Daoy (cell line): ENCODE data around the gene SYNRG. TPM values are rescaled to one million over a fixed set of nuclear protein-coding genes. Genes with fewer than 3 reads are reported as not detected.

Experiments used
- DNase-seq: peaks from one replicate; pipeline ENCODE4 v3.0.0-alpha.2; 2015; ENCODE audit warnings: low read depth
- total RNA-seq: library from RNA; depleted of rRNA; stranded (reverse); fragments of >200 nt; shearing (Covaris generic); gene quantifications from 2 replicates; pipeline ENCODE4 v1.2.3, GENCODE V29; 2014; rRNA removed

The SYNRG gene
- total RNA-seq, 1 experiment from 2014 or later = 3.4 TPM

DNA sequence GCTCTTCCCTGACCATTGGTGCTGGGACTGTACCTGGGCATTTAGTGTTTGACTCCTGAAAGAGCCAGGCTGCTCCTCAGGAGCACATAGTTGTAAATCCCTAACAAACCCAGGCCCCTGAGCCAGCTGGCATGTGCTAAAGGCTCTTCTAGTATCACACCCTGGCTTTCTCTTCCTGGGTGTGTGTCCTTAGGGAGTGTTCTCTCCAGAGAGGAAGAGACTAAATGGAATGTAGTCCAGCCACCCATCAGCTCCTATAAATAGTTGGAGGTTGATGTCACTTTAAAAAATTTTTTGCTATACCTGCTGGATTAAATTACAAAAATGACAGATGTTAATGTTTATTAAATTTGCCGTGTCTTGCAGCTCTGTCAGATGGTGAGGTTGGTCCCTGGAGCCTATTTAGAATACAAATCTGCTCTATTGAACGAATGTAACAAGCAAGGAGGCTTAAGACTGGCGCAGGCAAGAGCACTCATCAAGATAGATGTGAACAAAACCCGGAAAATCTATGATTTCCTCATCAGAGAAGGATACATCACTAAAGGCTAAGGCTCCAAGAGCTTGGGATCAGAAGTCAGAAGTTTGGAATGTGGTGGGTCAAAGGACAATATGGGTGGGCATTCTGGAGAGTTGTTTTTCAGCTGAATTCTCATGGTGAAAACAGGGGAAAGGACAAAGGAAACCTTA, 132.6 kb downstream of the SYNRG start:
- DNase-seq = no peak

DNA sequence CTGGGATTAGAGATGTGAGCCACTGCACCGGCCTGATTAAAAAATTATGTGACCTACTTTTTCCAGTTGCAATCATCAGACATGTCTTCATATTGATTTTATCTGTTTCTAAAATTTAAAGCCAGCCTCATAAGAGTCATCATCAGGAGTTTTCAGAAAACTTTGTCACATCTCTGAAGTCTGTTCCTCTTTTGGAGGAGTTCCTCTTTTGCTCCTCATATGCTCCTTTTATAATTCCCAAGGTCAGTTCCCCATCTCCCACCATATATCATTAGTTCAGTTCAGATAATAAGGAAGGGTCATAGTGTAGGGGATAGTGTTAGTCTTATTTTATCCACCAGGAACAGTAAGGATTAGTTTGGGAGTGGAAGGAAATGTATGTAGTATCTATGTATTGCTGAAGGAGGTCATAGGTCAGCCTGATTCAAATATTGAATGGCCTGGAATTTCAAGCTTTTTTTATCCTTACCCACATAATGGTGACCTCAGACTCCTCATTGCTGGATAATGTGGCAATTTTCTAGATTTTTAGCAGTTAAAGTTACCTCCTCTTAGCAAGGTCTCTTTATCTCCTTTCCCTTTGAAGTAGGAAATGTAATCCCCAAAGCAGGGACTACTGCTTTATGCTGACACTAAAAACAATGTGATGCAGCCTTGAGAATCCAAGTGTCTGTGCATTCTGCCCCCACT, 133.3 kb downstream of the SYNRG start:
- no peak for DNase-seq

DNA sequence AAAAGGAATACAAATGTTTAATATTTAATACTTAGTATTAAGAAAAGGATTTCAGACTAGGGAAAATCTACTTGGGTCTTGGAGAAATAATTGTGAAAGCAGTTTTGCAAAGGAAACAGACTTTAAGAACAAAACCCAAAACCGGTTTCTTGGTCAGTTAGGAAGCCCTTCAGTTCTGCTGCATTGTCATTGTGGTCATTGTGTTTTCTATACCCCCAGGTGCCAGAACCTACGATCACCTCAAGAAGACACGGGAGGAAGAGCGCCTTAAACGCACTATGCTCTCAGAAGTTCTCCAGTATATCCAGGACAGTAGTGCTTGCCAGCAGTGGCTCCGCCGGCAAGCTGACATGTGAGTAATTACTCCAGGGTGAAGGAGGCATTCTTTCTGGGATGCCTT, 139.0 kb downstream of the SYNRG start:
- DNase-seq = no peak

DNA sequence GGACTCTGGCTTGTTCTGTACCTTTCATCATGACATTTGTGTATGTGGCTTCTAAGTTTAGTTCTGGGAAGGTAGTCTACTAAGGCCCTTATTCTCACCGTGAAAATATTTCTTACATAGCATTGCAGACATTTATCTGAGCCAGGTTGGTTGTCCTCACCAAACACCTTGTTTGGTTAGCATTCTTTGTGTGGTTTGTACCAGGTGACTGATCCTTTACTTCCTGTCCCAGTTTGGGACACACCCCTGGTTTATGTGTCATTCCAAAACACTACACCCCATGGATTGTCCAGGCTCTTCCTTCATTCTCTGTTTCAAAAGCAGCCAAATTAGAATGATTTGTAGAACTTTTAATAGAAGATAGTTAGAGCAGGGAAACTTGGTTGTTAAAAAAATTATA, 142.7 kb downstream of the SYNRG start:
- no peak for DNase-seq

DNA sequence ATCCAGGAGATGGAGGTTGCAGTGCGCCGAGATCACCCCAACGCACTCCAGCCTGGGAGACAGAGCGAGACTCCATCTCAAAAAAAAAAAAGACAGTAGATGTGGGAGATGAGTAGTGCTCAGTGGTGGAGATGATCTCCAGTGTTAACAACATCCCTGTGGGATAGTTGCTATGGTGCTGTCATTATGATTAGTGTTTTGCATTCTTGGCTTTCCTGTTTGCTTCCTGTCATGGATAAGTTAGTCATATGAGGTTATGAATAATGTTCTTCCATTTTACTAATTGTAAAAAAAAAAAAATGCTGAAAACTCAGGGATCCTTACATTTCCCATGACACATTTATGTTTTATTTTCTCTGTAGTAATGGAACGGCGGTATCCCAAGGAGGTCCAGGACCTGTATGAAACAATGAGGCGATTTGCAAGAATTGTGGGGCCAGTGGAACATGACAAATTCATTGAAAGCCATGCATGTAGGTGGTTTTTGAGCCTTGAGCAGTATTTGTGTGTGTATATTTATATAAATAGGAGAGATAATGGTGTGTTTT, 144.1 kb downstream of the SYNRG start:
- DNase-seq = no peak

Other genes starting within 250 kb of the SYNRG start
- gene C17orf78, start 233.4 kb downstream of the SYNRG start, total RNA-seq = not detected in 2 replicates
- 11.3 and 27.6 TPM in 2 replicates for gene ACACA, start 202.6 kb downstream of the SYNRG start, total RNA-seq
- 9.6 and 14.0 TPM in 2 replicates for gene TADA2A, start 202.5 kb downstream of the SYNRG start, total RNA-seq
- gene DUSP14, start 119.5 kb downstream of the SYNRG start, total RNA-seq = 29.8 and 30.9 TPM in 2 replicates
- 22.2 and 26.7 TPM in 2 replicates for gene DDX52, start 34.0 kb upstream of the SYNRG start, total RNA-seq
- not detected in 2 replicates for gene HNF1B, start 135.6 kb upstream of the SYNRG start, total RNA-seq